Gastroesophageal sphincter (tissue), 3 donors: ENCODE data around the gene THAP6.

ENCODE experiments used
- CTCF ChIP-seq, 4 experiments: fragments of 200-600 bp in 2 of 4; fragments of 450-650 bp in 2 of 4; sonication (generic) in 1 of 4; IDR thresholded peaks; one replicate each; pipeline ENCODE4 v1.5.1; 2017 to 2019; ENCODE audit warnings: antibody characterized with exemption in 4 of 4, mild to moderate bottlenecking in 2 of 4, moderate library complexity in 2 of 4
- EP300 ChIP-seq: sonication (generic); formaldehyde crosslinking; IDR thresholded peaks from one replicate; pipeline ENCODE4 v1.6.1; 2017; ENCODE audit warnings: antibody characterized with exemption, mild to moderate bottlenecking
- POLR2A ChIP-seq, 2 donors: fragments of 450-650 bp; IDR thresholded peaks; one replicate each; pipeline ENCODE4 v1.6.1; 2017; ENCODE audit warnings: antibody characterized with exemption in 2 of 2, mild to moderate bottlenecking in 2 of 2, moderate library complexity in 1 of 2

- no peak for TF ChIP-seq CTCF (IDR thresholded peaks at IDR 0.05)
- no peak for TF ChIP-seq POLR2A (IDR thresholded peaks at IDR 0.05)
- no peak for TF ChIP-seq EP300
These were observed 31.3 kb downstream of the THAP6 start for GRCh38 chr4:75545526-75545925.
